Measurements from ENCODE around the gene RCL1. TPM values are rescaled to one million over a fixed set of nuclear protein-coding genes. Genes with fewer than 3 reads are reported as not detected.
"Not testable (repeated sequence)": the region's sequence is repeated elsewhere in the genome, so short reads cannot be mapped to it uniquely, and the experiment has no call there.

The RCL1 gene
- total RNA-seq, 2 experiments from 2014 or later, result 24.5 to 28.6 TPM

- H3K27ac Mint-ChIP-seq, result no peak overlapping the region
- H3K4me1 Mint-ChIP-seq (ENCODE audit: low read depth), result no peaks in the 10 kb centered on the region
- intact Hi-C loops (cut with micrococcal nuclease), result no loop called here
- H3K27me3 Mint-ChIP-seq, result no peaks in the 10 kb centered on the region
- H3K4me3 Mint-ChIP-seq, result no peak overlapping the region
- no peak for TF ChIP-seq CTCF (IDR thresholded peaks at IDR 0.05)
- POLR2A ChIA-PET, result no interaction called here
- DNase-seq, result no peak
- CTCF ChIA-PET, result no interaction called here
- peaks cover 9% of the 10 kb centered on the region for H3K36me3 Mint-ChIP-seq (ENCODE audit: low read depth)
- peaks cover 1% of the 10 kb centered on the region for H3K9me3 Mint-ChIP-seq
- no peak for ATAC-seq
Measured at GRCh38 chr9:4891674-4892073, 98.9 kb downstream of the RCL1 start.

GRCh38 chr9:4892501-4893194 is 99.9 kb downstream of the RCL1 start:
- POLR2A ChIA-PET, result no interaction called here
- no peak for ATAC-seq
- intact Hi-C loops (cut with micrococcal nuclease), result no loop called here
- no peak overlapping the region for H3K4me3 Mint-ChIP-seq
- CTCF ChIA-PET, result no interaction called here
- H3K9me3 Mint-ChIP-seq, result peaks cover 4% of the 10 kb centered on the region
- H3K27me3 Mint-ChIP-seq, result no peaks in the 10 kb centered on the region
- no peaks in the 10 kb centered on the region for H3K4me1 Mint-ChIP-seq (ENCODE audit: low read depth)
- no peak for TF ChIP-seq CTCF (IDR thresholded peaks at IDR 0.05)
- H3K36me3 Mint-ChIP-seq (ENCODE audit: low read depth), result peaks cover 11% of the 10 kb centered on the region
- no peak for DNase-seq
- no peak overlapping the region for H3K27ac Mint-ChIP-seq

- Mint-ChIP-seq H3K27ac (no peak overlapping the region), H3K27me3 (no peaks in the 10 kb centered on the region), H3K4me3 (no peak overlapping the region), H3K4me1 (ENCODE audit: low read depth) (no peaks in the 10 kb centered on the region), H3K36me3 (ENCODE audit: low read depth) (peaks cover 16% of the 10 kb centered on the region), H3K9me3 (peaks cover 9% of the 10 kb centered on the region)
- TF ChIP-seq CTCF (IDR thresholded peaks at IDR 0.05), result no peak
- ChIA-PET CTCF (interaction anchor here (1.0 to 1.4 kb wide), 2 partner anchors 29 to 132 kb away, joined by 3 to 5 read pairs; no protein-coding TSS in a partner anchor), POLR2A (no interaction called here)
- ATAC-seq, result no peak
- DNase-seq, result no peak
- intact Hi-C loops (cut with micrococcal nuclease), result no loop called here
Measured at GRCh38 chr9:4894076-4894475, 101.3 kb downstream of the RCL1 start.

GRCh38 chr9:4899853-4900252 is 107.1 kb downstream of the RCL1 start:
- peaks cover 19% of the 10 kb centered on the region for H3K36me3 Mint-ChIP-seq (ENCODE audit: low read depth)
- peaks cover 10% of the 10 kb centered on the region for H3K9me3 Mint-ChIP-seq
- ATAC-seq; DNase-seq; H3K27ac Mint-ChIP-seq; H3K27me3 Mint-ChIP-seq; intact Hi-C loops (cut with micrococcal nuclease); H3K4me1 Mint-ChIP-seq (ENCODE audit: low read depth); H3K4me3 Mint-ChIP-seq: not testable (repeated sequence)
- ChIA-PET CTCF (interaction anchor here (1.7 kb wide), 1 partner anchor 25 kb away, joined by 5 read pairs; no protein-coding TSS in a partner anchor), POLR2A (interaction anchor here (0.8 kb wide), 1 partner anchor 31 kb away, joined by 3 read pairs; no protein-coding TSS in a partner anchor)

GRCh38 chr9:4901401-4902134 is 108.8 kb downstream of the RCL1 start:
- H3K36me3 Mint-ChIP-seq (ENCODE audit: low read depth), result peaks cover 18% of the 10 kb centered on the region
- CTCF ChIA-PET, result interaction anchor here (0.7 kb wide), 1 partner anchor 142 kb away, joined by 3 read pairs; no protein-coding TSS in a partner anchor
- ATAC-seq, result peak; percentile 67
- DNase-seq, result peak; percentile 51
- H3K27ac Mint-ChIP-seq; H3K4me1 Mint-ChIP-seq (ENCODE audit: low read depth); intact Hi-C loops (cut with micrococcal nuclease); H3K4me3 Mint-ChIP-seq; H3K27me3 Mint-ChIP-seq: not testable (repeated sequence)
- peaks cover 10% of the 10 kb centered on the region for H3K9me3 Mint-ChIP-seq
- POLR2A ChIA-PET, result interaction anchor here (0.6 to 1.0 kb wide), 2 partner anchors 39 to 64 kb away, joined by 3 read pairs; no protein-coding TSS in a partner anchor

- DNase-seq, result no peak
- Mint-ChIP-seq H3K4me1 (ENCODE audit: low read depth) (no peaks in the 10 kb centered on the region), H3K27me3 (no peaks in the 10 kb centered on the region), H3K27ac (no peak overlapping the region), H3K9me3 (peaks cover 7% of the 10 kb centered on the region), H3K36me3 (ENCODE audit: low read depth) (peaks cover 17% of the 10 kb centered on the region), H3K4me3 (no peak overlapping the region)
- intact Hi-C loops (cut with micrococcal nuclease), result no loop called here
- ChIA-PET CTCF (interaction anchor here (0.7 kb wide), 1 partner anchor 142 kb away, joined by 3 read pairs; no protein-coding TSS in a partner anchor), POLR2A (interaction anchor here (0.6 to 1.0 kb wide), 2 partner anchors 39 to 65 kb away, joined by 3 read pairs; no protein-coding TSS in a partner anchor)
- no peak for TF ChIP-seq CTCF (IDR thresholded peaks at IDR 0.05)
- ATAC-seq, result no peak
Measured at GRCh38 chr9:4902135-4902475, 109.4 kb downstream of the RCL1 start.

Data from activated CD8-positive, alpha-beta T cell treated with anti-CD3 and anti-CD28 coated beads for 36 hours (primary cell).